ENCODE measurements around the gene ELN.

Gene ELN

DNA sequence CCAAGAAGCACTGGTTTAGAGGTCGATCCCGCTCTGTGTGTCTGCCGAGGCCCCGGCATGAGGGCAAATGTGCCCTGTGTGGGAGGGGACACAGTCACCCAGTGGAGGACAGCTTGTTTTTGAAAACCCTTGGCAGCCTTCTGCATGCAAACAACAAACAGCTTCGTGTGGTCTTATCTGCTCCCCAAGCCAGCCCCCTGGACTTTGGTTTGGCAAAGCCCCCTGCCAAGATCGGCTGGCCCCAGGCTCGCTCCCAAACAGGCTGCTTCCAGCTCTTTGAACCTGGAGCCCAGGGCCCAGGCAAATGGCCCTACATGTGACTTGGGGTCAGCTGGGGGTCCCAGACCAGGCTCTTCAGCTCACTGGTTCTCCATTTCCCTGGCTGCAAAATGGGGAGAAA, 2.9 kb downstream of the ELN start:
- H3K36me3 ChIP-seq (ENCODE audit: control insufficient read depth in 2 of 2, insufficient read depth in 2 of 2, low read length in 2 of 2) = no peaks in the 10 kb centered on the region
- no peak overlapping the region for H3K4me3 ChIP-seq (ENCODE audit: low read length in 2 of 2)
- H3K27me3 ChIP-seq (ENCODE audit: control insufficient read depth in 2 of 2, insufficient read depth in 2 of 2, low read length in 2 of 2) = peaks cover 2 to 5% of the 10 kb centered on the region in 2 donors
- H3K9me3 ChIP-seq (ENCODE audit: control insufficient read depth in 2 of 2, low read length in 2 of 2) = no peaks in the 10 kb centered on the region
- H3K27ac ChIP-seq (ENCODE audit: low read depth in 2 of 2, low read length in 2 of 2) = no peak overlapping the region
- peaks cover 6 to 17% of the 10 kb centered on the region in 2 donors for H3K4me1 ChIP-seq (ENCODE audit: control insufficient read depth in 2 of 2, insufficient read depth in 2 of 2, low read length in 2 of 2)
- no peak overlapping the region for H3K9ac ChIP-seq (ENCODE audit: low read depth in 1 of 2, low read length in 2 of 2)

DNA sequence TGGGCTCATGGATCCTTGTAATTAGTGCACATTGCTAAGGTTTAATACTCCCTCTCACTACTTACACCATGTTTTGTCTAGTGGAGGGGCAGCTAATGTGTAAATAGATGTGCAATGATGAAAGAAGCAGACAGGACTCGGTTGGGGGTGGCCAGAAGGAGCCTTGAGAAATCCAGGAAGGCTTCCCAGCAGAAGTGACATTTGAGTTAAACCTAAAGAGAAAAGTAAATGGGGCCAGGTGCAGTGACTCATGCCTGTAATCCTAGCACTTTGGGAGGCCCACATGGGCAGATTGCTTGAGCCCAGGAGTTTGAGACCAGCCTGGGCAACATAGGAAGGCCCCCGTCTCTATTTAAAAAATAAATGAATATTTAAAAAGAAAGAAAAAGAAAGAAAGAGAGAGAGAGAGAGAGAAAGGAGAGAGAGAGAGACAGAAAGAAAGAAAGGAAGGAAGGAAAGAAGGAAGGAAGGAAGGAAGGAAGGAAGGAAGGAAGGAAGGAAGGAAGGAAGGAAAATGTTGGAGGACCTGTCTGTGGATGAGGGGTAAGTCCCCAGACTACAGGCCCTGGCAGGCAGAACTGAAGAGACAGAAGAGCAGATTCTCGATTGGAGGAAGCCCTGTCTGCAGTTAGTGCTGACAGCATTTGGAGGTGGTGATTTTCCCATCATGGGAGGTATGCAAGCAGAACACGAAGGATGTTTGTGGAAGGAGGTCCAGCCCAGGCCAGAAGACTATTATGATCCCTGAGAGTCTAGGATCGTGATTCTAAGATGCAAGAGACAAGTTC, 3.6 kb downstream of the ELN start:
- peaks cover 2% of the 10 kb centered on the region in 2 donors for H3K27me3 ChIP-seq (ENCODE audit: control insufficient read depth in 2 of 2, insufficient read depth in 2 of 2, low read length in 2 of 2)
- H3K27ac ChIP-seq (ENCODE audit: low read depth in 2 of 2, low read length in 2 of 2) = peak overlapping the region in 1 of 2 donors; percentile 35
- peaks cover 6 to 15% of the 10 kb centered on the region in 2 donors for H3K4me1 ChIP-seq (ENCODE audit: control insufficient read depth in 2 of 2, insufficient read depth in 2 of 2, low read length in 2 of 2)
- peak overlapping the region in 1 of 2 donors; percentile 24 for H3K9ac ChIP-seq (ENCODE audit: low read depth in 1 of 2, low read length in 2 of 2)
- H3K9me3 ChIP-seq (ENCODE audit: control insufficient read depth in 2 of 2, low read length in 2 of 2) = no peaks in the 10 kb centered on the region
- no peak overlapping the region for H3K4me3 ChIP-seq (ENCODE audit: low read length in 2 of 2)
- no peaks in the 10 kb centered on the region for H3K36me3 ChIP-seq (ENCODE audit: control insufficient read depth in 2 of 2, insufficient read depth in 2 of 2, low read length in 2 of 2)

DNA sequence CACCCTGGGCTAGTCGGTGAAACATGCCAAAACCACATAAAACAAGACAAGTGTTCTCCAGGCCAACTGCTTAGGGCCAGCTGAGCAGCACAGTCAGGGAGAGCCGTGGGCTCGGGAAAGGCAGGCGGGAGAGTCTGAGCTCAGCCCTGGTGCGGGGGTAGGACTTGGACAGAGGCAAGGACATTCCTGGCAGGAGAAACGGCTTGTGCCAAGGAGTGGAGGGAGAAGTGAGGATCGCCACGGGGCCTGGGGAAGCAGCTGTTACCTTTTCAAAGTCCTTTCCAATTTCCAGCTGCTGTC, 4.2 kb downstream of the ELN start:
- peaks cover 2 to 13% of the 10 kb centered on the region in 2 donors for H3K4me1 ChIP-seq (ENCODE audit: control insufficient read depth in 2 of 2, insufficient read depth in 2 of 2, low read length in 2 of 2)
- no peaks in the 10 kb centered on the region for H3K36me3 ChIP-seq (ENCODE audit: control insufficient read depth in 2 of 2, insufficient read depth in 2 of 2, low read length in 2 of 2)
- H3K27me3 ChIP-seq (ENCODE audit: control insufficient read depth in 2 of 2, insufficient read depth in 2 of 2, low read length in 2 of 2) = peaks cover 2% of the 10 kb centered on the region in 2 donors
- H3K27ac ChIP-seq (ENCODE audit: low read depth in 2 of 2, low read length in 2 of 2) = peak overlapping the region in 1 of 2 donors; percentile 35
- no peak overlapping the region for H3K4me3 ChIP-seq (ENCODE audit: low read length in 2 of 2)
- no peak overlapping the region for H3K9ac ChIP-seq (ENCODE audit: low read depth in 1 of 2, low read length in 2 of 2)
- H3K9me3 ChIP-seq (ENCODE audit: control insufficient read depth in 2 of 2, low read length in 2 of 2) = no peaks in the 10 kb centered on the region

DNA sequence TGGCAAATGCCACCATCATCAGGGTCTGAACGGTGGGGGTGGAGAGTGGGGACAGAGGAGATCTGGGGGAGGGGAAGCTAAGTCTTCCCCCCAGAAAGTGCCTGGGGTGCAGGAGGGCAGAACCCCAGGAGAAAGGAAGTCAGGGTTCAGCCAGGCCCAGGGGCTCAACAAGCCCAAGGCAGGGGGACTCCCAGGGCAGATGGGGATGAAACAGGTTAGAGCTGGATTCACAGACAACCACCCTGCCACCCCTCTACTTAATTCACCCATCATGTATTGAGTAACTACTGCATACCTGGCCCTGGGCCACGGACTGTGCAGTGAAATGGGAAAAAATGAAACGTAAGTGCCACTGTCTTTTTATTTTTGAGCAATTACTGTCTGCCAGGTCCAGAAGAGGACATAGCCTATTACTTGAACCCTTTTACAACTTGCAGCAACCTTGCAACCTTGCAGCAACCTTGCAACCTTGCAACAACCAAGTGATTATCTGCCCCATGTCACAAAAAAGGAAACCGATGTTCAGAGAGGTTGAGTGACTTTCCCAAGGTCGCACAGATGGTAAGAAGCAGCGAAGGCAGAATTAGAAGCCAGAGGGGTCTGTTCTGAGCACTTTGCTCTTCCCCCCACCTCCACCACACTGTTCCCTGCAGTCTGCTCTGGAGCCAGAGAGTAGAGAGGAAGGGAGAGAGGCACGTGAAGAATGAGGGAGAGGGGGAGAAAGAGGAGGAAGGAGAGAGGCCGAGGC, 4.8 kb downstream of the ELN start:
- Histone ChIP-seq H3K9ac (ENCODE audit: low read depth in 1 of 2, low read length in 2 of 2) (no peak overlapping the region), H3K4me3 (ENCODE audit: low read length in 2 of 2) (no peak overlapping the region)

DNA sequence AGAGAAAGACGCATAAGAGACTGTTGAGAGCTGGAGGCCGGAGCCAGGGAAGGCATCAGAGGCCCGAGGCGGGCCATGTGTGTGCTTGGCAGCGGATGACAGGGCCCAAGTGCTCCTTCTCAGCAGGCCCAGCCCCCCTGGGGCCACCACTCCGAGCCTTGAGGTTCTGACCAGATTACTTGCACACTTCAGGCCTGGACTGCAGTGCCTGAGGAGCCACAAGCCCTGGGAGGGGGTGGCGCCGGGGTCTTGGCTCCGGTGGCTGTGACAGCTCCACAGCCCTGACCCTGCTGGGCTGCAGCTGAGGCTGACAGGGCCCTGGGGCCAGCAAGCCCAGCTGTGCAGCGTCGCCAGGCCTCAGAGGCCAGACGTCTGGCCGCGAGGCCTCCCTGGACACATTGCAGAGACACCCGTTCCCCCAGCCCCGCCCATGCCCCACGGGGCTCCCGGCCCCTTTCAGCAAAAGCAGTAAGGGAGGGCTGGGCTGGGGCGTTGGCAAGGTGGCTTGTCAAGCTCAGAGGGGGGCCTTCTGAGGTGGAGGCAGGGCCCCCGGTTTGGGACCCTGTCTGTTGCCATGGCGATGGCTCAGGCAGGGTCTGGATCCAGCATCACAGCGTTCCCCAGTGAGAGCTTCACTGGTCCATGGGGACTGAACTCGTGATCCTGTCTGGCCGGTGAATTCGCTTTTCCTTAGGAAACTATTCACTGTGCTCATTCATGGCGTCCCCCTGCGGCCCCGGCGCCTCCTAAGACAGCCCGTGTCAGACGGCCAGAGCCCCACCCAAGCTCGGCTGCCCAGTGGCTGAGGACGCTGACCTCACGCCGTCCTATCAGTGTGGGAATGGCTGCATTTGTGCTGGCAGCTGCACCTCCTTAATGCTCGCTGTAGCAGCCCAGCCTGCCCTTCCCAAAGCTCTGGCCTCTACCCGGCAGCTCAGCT, 5.7 kb downstream of the ELN start:
- peaks cover 1 to 2% of the 10 kb centered on the region in 2 donors for H3K27me3 ChIP-seq (ENCODE audit: control insufficient read depth in 2 of 2, insufficient read depth in 2 of 2, low read length in 2 of 2)
- H3K9ac ChIP-seq (ENCODE audit: low read depth in 1 of 2, low read length in 2 of 2) = peak overlapping the region in 1 of 2 donors; percentile 36
- H3K4me1 ChIP-seq (ENCODE audit: control insufficient read depth in 2 of 2, insufficient read depth in 2 of 2, low read length in 2 of 2) = peaks cover 0 to 12% of the 10 kb centered on the region in 2 donors
- H3K36me3 ChIP-seq (ENCODE audit: control insufficient read depth in 2 of 2, insufficient read depth in 2 of 2, low read length in 2 of 2) = no peaks in the 10 kb centered on the region
- H3K9me3 ChIP-seq (ENCODE audit: control insufficient read depth in 2 of 2, low read length in 2 of 2) = no peaks in the 10 kb centered on the region
- H3K4me3 ChIP-seq (ENCODE audit: low read length in 2 of 2) = no peak overlapping the region
- peak overlapping the region; percentile 34 to 58 for H3K27ac ChIP-seq (ENCODE audit: low read depth in 2 of 2, low read length in 2 of 2)

More for the DNA sequence above, 4.8 kb downstream of the ELN start:
- Histone ChIP-seq H3K27ac (ENCODE audit: low read depth in 2 of 2, low read length in 2 of 2) (peak overlapping the region in 1 of 2 donors; percentile 58), H3K27me3 (ENCODE audit: control insufficient read depth in 2 of 2, insufficient read depth in 2 of 2, low read length in 2 of 2) (peaks cover 2% of the 10 kb centered on the region in 2 donors), H3K4me1 (ENCODE audit: control insufficient read depth in 2 of 2, insufficient read depth in 2 of 2, low read length in 2 of 2) (peaks cover 2 to 13% of the 10 kb centered on the region in 2 donors), H3K9me3 (ENCODE audit: control insufficient read depth in 2 of 2, low read length in 2 of 2) (no peaks in the 10 kb centered on the region), H3K36me3 (ENCODE audit: control insufficient read depth in 2 of 2, insufficient read depth in 2 of 2, low read length in 2 of 2) (no peaks in the 10 kb centered on the region)

DNA sequence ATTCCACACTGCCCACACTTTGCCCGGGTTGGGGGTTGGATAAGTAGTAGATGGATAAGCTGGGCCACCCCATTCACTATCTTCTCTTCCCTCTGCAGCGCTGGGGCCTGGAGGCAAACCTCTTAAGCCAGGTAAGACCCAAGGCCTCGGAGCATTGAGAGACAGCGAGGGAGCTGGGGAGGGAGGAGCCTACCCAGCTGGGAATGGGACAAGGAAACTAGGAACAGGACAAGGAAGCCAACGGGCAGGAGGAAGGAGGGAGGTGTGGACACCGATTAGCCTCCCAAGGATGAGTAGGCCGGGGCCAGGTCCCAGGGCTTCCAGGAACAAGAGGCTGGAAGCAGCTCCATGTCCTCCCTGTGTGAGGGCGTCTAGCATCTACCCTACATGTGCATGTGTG, 9.6 kb downstream of the ELN start:
- peaks cover 0 to 5% of the 10 kb centered on the region in 2 donors for H3K4me1 ChIP-seq (ENCODE audit: control insufficient read depth in 2 of 2, insufficient read depth in 2 of 2, low read length in 2 of 2)
- H3K27ac ChIP-seq (ENCODE audit: low read depth in 2 of 2, low read length in 2 of 2) = no peak overlapping the region
- H3K9me3 ChIP-seq (ENCODE audit: control insufficient read depth in 2 of 2, low read length in 2 of 2) = no peaks in the 10 kb centered on the region
- no peaks in the 10 kb centered on the region for H3K36me3 ChIP-seq (ENCODE audit: control insufficient read depth in 2 of 2, insufficient read depth in 2 of 2, low read length in 2 of 2)
- no peak overlapping the region for H3K4me3 ChIP-seq (ENCODE audit: low read length in 2 of 2)
- H3K9ac ChIP-seq (ENCODE audit: low read depth in 1 of 2, low read length in 2 of 2) = no peak overlapping the region
- H3K27me3 ChIP-seq (ENCODE audit: control insufficient read depth in 2 of 2, insufficient read depth in 2 of 2, low read length in 2 of 2) = no peaks in the 10 kb centered on the region

DNA sequence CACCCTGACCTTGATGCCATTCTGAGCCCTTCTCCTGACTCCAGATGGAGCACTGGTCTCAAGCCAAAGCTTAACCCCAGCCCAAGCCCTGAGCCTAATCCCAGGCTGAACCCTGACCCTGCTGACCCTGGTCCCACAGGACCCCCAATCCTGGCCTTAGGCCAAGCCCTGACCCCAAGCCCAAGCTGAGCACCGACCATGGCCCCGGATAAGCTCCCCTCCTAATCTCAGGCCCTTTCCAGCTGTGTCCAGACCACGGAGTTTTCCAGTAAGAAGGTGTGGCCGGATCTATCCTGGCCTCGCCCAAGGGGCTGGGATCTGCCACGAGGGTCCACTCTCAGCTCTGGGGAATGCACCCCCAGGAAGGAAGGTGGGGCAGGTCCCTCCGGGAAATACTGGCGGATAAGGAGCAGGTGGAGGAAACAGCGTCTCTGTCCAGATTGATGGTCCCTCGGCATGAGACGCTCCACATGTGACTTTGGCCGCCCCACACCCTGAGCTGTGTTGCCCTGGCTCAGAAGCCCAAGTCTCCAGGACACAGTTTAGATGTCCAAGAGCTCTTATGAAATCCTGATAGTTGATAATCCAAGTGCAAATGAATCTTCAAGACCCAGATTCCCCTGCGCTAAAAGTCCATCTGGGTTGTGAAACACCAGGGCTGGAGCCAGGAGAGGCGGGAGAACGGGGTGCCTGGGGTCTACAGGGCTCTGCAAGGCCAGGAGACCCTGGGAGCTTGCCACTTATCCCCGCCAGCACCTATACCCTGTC, 10.4 kb downstream of the ELN start:
- H3K4me1 ChIP-seq (ENCODE audit: control insufficient read depth in 2 of 2, insufficient read depth in 2 of 2, low read length in 2 of 2) = peaks cover 0 to 10% of the 10 kb centered on the region in 2 donors
- H3K27me3 ChIP-seq (ENCODE audit: control insufficient read depth in 2 of 2, insufficient read depth in 2 of 2, low read length in 2 of 2) = no peaks in the 10 kb centered on the region
- no peak overlapping the region for H3K9ac ChIP-seq (ENCODE audit: low read depth in 1 of 2, low read length in 2 of 2)
- no peak overlapping the region for H3K4me3 ChIP-seq (ENCODE audit: low read length in 2 of 2)
- no peaks in the 10 kb centered on the region for H3K9me3 ChIP-seq (ENCODE audit: control insufficient read depth in 2 of 2, low read length in 2 of 2)
- H3K36me3 ChIP-seq (ENCODE audit: control insufficient read depth in 2 of 2, insufficient read depth in 2 of 2, low read length in 2 of 2) = no peaks in the 10 kb centered on the region
- no peak overlapping the region for H3K27ac ChIP-seq (ENCODE audit: low read depth in 2 of 2, low read length in 2 of 2)

DNA sequence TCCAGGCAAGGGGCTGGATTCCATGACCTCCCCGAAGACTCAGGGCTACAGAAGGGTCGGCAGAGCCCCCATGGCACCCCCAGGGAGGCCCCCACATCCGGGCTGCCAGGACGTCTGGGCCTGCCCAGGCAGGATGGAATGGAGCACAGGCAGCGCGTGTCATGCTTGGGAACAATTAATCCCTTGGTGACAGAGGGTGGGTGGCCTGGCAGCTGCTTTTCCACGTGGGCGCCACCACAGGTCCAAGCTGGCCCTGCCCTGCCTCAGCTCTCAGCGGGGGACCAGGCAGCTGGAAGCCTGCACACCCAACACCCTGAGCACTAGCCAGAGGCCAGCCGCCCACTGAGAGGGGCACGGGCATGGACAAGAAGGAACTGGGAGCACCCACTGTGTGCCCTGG, 11.4 kb downstream of the ELN start:
- H3K9ac ChIP-seq (ENCODE audit: low read depth in 1 of 2, low read length in 2 of 2) = no peak overlapping the region
- no peak overlapping the region for H3K4me3 ChIP-seq (ENCODE audit: low read length in 2 of 2)
- H3K9me3 ChIP-seq (ENCODE audit: control insufficient read depth in 2 of 2, low read length in 2 of 2) = no peaks in the 10 kb centered on the region
- H3K36me3 ChIP-seq (ENCODE audit: control insufficient read depth in 2 of 2, insufficient read depth in 2 of 2, low read length in 2 of 2) = no peaks in the 10 kb centered on the region
- no peak overlapping the region for H3K27ac ChIP-seq (ENCODE audit: low read depth in 2 of 2, low read length in 2 of 2)
- peaks cover 0 to 6% of the 10 kb centered on the region in 2 donors for H3K4me1 ChIP-seq (ENCODE audit: control insufficient read depth in 2 of 2, insufficient read depth in 2 of 2, low read length in 2 of 2)
- no peaks in the 10 kb centered on the region for H3K27me3 ChIP-seq (ENCODE audit: control insufficient read depth in 2 of 2, insufficient read depth in 2 of 2, low read length in 2 of 2)

DNA sequence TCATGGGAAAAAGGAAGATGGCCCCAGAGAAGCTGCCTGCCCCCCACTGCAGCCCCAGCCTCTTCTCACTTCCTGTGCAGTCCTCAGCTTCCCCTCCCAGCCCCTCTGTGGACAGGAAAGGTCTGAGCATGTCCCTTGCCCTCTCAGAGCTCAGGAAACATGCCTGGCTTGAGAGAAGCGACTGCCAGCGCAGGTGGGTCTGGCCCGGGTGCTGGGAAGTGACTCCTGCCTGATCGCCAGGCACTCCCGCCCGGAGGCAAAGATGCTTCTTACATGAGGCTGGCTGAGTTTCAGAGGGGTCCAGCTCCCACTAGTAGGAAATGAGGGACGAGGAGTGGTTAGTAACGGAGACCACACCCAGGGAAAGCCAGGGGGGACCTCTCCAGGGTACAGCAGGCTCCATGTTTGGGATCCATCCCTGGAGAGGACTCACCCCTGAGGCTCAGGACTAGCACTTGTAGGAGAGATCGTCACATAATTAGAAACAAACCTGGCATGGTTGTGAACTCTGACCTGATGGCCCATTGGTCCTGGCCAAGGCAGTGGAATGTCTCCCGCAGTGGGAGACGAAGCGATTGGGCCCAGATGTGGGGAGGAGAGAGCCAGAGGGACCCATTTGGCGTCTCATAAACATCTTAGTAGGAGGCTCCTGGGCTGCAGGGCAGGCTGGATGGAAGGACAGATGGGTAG, 12.3 kb downstream of the ELN start:
- no peaks in the 10 kb centered on the region for H3K27me3 ChIP-seq (ENCODE audit: control insufficient read depth in 2 of 2, insufficient read depth in 2 of 2, low read length in 2 of 2)
- no peak overlapping the region for H3K4me3 ChIP-seq (ENCODE audit: low read length in 2 of 2)
- H3K36me3 ChIP-seq (ENCODE audit: control insufficient read depth in 2 of 2, insufficient read depth in 2 of 2, low read length in 2 of 2) = no peaks in the 10 kb centered on the region
- no peak overlapping the region for H3K9ac ChIP-seq (ENCODE audit: low read depth in 1 of 2, low read length in 2 of 2)
- no peaks in the 10 kb centered on the region for H3K9me3 ChIP-seq (ENCODE audit: control insufficient read depth in 2 of 2, low read length in 2 of 2)
- peaks cover 0 to 6% of the 10 kb centered on the region in 2 donors for H3K4me1 ChIP-seq (ENCODE audit: control insufficient read depth in 2 of 2, insufficient read depth in 2 of 2, low read length in 2 of 2)
- no peak overlapping the region for H3K27ac ChIP-seq (ENCODE audit: low read depth in 2 of 2, low read length in 2 of 2)
